Memory B cell (primary cell): Measurements from ENCODE around the gene PHKB.
"Not testable (repeated sequence)": the region's sequence is repeated elsewhere in the genome, so short reads cannot be mapped to it uniquely, and the experiment has no call there.

Experiments
- ATAC-seq: fragments of 150-1000 bp; cut with Tn5 transposase; 2 replicates; pipeline ENCODE4 v1.10.0; 2021; ENCODE audit warnings: low read depth, mild to moderate bottlenecking, moderate library complexity
- DNase-seq, 2 donors: peaks; one replicate each; pipeline ENCODE4 v3.0.0; 2022; ENCODE audit warnings: low spot score in 2 of 2
- H3K27ac Mint-ChIP-seq: one replicate; pipeline ENCODE4 v1.8.0; 2022; ENCODE audit warnings: mild to moderate bottlenecking, moderate library complexity, mixed read lengths
- H3K27me3 Mint-ChIP-seq: one replicate; pipeline ENCODE4 v1.8.0; 2022; ENCODE audit warnings: mixed read lengths
- H3K36me3 Mint-ChIP-seq: one replicate; pipeline ENCODE4 v1.8.0; 2022; ENCODE audit warnings: mild to moderate bottlenecking, mixed read lengths
- H3K4me1 Mint-ChIP-seq: one replicate; pipeline ENCODE4 v1.8.0; 2022; ENCODE audit warnings: mixed read lengths
- H3K4me3 Mint-ChIP-seq: one replicate; pipeline ENCODE4 v1.8.0; 2022; ENCODE audit warnings: mild to moderate bottlenecking, moderate library complexity, mixed read lengths
- H3K9me3 Mint-ChIP-seq: one replicate; pipeline ENCODE4 v1.8.0; 2022; ENCODE audit warnings: mixed read lengths

PHKB gene

DNA sequence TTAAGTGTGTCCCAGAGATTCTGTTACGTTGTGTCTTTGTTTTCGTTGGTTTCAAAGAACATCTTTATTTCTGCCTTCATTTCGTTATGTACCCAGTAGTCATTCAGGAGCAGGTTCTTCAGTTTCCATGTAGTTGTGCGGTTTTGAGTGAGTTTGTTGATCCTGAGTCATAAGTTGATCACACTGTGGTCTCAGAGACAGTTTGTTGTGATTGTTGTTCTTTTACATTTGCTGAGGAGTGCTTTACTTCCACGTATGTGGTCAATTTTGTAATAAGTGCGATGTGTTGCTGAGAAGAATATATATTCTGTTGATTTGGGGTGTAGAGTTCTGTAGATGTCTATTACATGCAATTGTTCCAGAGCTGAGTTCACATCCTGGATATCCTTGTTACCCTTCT lies 83.1 kb downstream of the PHKB start:
- Mint-ChIP-seq H3K36me3 (peaks cover 66% of the 10 kb centered on the region), H3K9me3 (peaks cover 20% of the 10 kb centered on the region)
- not testable (repeated sequence) for H3K27ac Mint-ChIP-seq, H3K4me1 Mint-ChIP-seq, DNase-seq, H3K4me3 Mint-ChIP-seq, H3K27me3 Mint-ChIP-seq, ATAC-seq

DNA sequence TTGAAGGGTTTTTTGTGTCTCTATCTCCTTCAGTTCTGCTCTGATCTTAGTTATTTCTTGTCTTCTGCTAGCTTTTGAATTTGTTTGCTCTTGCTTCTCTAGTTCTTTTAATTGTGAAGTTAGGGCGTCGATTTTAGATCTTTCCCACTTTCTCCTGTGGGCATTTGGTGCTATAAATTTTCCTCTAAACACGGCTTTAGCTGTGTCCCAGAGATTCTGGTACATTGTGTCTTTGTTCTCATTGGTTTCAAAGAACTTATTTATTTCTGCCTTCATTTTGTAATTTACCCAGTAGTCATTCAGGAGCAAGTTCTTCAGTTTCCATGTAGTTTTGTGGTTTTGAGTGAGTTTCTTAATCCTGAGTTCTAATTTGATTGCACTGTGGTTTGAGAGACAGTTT lies 90.1 kb downstream of the PHKB start:
- ATAC-seq, H3K4me1 Mint-ChIP-seq, H3K27me3 Mint-ChIP-seq, H3K27ac Mint-ChIP-seq, H3K4me3 Mint-ChIP-seq, DNase-seq: not testable (repeated sequence)
- Mint-ChIP-seq H3K36me3 (peaks cover 68% of the 10 kb centered on the region), H3K9me3 (peaks cover 17% of the 10 kb centered on the region)

DNA sequence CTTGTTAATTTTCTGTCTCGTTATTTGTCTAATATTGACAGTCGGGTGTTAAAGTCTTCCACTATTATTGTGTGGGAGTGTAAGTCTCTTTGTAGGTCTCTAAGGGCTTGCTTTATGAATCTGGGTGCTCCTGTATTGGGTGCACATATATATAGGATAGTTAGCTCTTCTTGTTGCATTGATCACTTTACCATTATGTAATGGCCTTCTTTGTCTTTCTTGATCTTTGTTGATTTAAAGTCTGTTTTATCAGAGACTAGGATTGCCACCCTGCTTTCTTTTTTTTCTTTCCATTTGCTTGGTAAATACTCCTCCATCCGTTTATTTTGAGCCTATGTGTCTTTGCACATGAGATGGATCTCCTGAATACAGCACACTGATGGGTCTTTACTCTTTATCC lies 90.6 kb downstream of the PHKB start:
- H3K4me1 Mint-ChIP-seq, DNase-seq, H3K4me3 Mint-ChIP-seq, ATAC-seq, H3K27me3 Mint-ChIP-seq, H3K27ac Mint-ChIP-seq: not testable (repeated sequence)
- Mint-ChIP-seq H3K9me3 (peaks cover 17% of the 10 kb centered on the region), H3K36me3 (peaks cover 66% of the 10 kb centered on the region)

DNA sequence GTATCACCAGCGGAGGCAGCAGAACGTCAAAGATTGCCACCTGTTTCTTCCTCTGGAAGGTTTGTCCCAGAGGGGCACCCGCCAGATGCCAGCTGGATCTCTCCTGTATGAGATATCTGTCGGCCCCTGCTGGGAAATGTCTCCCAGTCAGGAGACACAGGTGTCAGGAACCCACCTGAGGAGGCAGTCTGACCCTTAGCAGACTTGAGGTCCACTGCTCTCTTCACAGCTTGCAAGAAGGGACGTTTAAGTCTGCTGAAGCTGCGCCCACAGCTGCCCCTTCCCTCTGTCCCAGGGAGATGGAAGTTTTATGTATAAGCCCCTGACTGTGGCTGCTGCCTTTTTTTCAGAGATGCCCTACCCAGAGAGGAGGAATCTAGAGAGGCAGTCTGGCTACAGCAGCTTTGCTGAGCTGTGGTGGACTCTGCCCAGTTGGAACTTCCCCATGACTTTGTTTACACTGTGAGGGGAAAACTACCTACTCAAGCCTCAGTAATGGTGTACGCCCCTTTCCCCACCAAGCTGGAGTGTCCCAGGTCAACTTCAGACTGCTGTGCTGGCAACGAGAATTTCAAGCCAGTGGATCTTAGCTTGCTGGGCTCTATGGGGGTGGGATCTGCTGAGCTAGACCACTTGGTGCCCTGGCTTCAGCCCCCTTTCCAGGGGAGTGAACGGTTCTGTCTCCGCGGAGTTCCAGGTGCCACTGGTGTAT lies 92.9 kb downstream of the PHKB start:
- no peaks in the 10 kb centered on the region for H3K27me3 Mint-ChIP-seq
- no peak for DNase-seq
- H3K36me3 Mint-ChIP-seq: peaks cover 59% of the 10 kb centered on the region
- H3K4me3 Mint-ChIP-seq: no peak overlapping the region
- peaks cover 2% of the 10 kb centered on the region for H3K4me1 Mint-ChIP-seq
- no peak overlapping the region for H3K27ac Mint-ChIP-seq
- no peak for ATAC-seq
- peaks cover 17% of the 10 kb centered on the region for H3K9me3 Mint-ChIP-seq

DNA sequence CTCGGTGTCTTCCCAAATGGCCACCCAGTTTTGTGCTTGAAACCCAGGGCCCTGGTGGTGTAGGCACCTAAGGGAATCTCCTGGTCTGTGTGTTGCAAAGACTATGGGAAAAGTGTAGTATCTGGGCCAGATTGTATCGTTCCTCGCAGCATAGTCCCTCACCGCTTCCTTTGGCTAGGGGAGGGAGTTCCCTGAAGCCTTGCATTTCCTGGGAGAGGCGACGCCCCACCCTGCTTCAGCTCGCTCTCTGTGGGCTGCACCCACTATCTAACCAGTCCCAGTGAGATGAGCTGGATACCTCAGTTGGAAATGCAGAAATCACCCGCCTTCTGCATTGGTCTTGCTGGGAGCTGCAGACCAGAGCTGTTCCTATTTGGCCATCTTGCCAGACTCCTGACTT lies 93.5 kb downstream of the PHKB start:
- not testable (repeated sequence) for H3K4me3 Mint-ChIP-seq
- H3K36me3 Mint-ChIP-seq: peaks cover 55% of the 10 kb centered on the region

DNA sequence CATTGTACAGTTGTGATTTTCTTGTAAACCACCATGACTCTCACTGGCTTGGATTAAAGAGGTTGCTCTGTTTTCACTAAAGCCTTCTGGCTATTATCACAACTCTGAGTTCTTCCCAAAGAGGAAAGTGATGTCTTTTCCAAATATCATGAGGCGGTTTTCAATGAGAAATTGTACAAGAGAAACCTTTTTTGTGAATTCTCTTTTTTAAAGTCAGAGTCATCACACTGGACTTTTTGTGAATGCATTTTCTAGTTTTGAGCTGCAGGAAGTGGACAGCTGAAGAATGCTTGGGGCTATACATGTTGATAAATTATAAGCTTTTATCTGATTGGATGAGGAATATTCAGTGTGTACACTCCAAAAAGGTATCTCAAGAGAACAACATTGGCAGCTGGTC lies 100.2 kb downstream of the PHKB start:
- ATAC-seq: no peak
- no peak overlapping the region for H3K27ac Mint-ChIP-seq
- H3K4me1 Mint-ChIP-seq: peaks cover 21% of the 10 kb centered on the region
- DNase-seq: no peak
- H3K36me3 Mint-ChIP-seq: peaks cover 35% of the 10 kb centered on the region
- no peaks in the 10 kb centered on the region for H3K27me3 Mint-ChIP-seq
- no peak overlapping the region for H3K4me3 Mint-ChIP-seq
- no peaks in the 10 kb centered on the region for H3K9me3 Mint-ChIP-seq

More for the DNA sequence above, 93.5 kb downstream of the PHKB start:
- H3K27me3 Mint-ChIP-seq, H3K27ac Mint-ChIP-seq, DNase-seq, H3K4me1 Mint-ChIP-seq, ATAC-seq: not testable (repeated sequence)
- H3K9me3 Mint-ChIP-seq: peaks cover 17% of the 10 kb centered on the region

DNA sequence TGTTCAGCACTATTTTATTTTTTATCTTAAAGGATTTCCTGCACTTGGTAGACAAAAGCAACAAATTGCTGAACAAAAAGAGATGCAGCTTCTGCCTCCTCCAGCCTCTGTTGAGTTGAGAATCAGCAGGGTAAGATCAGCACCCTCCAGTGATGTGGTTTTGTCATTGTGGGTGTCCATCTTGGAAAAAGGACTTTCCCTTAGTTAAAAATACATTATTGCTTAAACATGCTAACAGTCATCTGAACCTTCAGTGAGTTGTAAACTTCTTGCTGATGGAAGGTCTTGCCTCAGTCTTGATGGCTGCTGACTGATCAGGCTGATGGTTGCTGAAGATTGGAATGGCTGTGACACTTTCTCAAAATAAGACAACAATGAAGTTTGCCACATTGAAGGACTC lies 101.2 kb downstream of the PHKB start:
- Mint-ChIP-seq H3K9me3 (no peaks in the 10 kb centered on the region), H3K27ac (no peak overlapping the region), H3K27me3 (no peaks in the 10 kb centered on the region), H3K4me1 (peaks cover 30% of the 10 kb centered on the region), H3K4me3 (no peak overlapping the region), H3K36me3 (peaks cover 35% of the 10 kb centered on the region)
- DNase-seq (no peak), ATAC-seq (no peak)

DNA sequence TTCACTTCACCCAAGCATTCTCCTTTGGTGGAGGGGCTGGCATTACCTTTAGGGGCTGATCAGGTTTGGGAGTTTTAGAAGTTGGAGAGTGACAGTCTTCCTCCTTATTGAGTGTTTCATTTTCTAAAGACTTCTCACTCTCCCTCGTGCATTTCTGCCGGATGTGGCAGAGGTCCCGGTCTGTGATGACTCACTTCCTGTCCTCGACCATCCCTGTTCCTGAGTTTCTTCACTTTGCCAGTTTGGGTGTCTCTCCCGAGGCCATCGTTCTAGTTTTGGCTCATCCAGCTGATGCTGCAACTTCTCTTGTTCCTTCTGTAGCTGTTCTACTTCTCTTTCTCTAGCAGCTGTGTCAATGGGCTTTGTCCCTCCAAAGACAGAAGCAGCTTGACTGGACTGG lies 104.3 kb downstream of the PHKB start:
- H3K36me3 Mint-ChIP-seq: peaks cover 41% of the 10 kb centered on the region

DNA sequence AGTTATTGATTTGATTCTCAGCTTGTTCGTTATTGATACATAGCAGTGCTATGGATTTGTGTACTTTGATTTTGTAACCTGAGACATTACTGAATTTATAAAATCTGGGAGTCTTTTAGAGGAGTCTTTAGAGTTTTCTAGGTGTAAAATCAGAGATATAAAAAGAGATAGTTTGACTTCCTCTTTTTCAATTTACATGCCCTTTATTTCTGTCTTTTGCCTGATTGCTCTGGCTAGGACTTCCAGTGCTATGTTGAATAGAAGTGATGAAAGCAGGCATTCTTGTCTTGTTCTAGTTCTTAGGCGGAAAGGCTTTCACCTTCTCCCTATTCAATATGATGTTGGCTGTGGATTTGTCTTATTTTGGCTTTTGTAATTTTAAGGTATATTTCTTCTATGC lies 106.2 kb downstream of the PHKB start:
- Mint-ChIP-seq H3K4me3 (no peak overlapping the region), H3K27me3 (no peaks in the 10 kb centered on the region), H3K4me1 (peaks cover 44% of the 10 kb centered on the region), H3K36me3 (peaks cover 41% of the 10 kb centered on the region), H3K9me3 (no peaks in the 10 kb centered on the region), H3K27ac (no peak overlapping the region)
- no peak for DNase-seq
- ATAC-seq: no peak

More for the DNA sequence above, 104.3 kb downstream of the PHKB start:
- ATAC-seq: no peak
- DNase-seq: no peak
- Mint-ChIP-seq H3K27ac (peak overlapping the region; percentile 45), H3K4me1 (peaks cover 42% of the 10 kb centered on the region), H3K27me3 (no peaks in the 10 kb centered on the region), H3K4me3 (no peak overlapping the region), H3K9me3 (no peaks in the 10 kb centered on the region)

DNA sequence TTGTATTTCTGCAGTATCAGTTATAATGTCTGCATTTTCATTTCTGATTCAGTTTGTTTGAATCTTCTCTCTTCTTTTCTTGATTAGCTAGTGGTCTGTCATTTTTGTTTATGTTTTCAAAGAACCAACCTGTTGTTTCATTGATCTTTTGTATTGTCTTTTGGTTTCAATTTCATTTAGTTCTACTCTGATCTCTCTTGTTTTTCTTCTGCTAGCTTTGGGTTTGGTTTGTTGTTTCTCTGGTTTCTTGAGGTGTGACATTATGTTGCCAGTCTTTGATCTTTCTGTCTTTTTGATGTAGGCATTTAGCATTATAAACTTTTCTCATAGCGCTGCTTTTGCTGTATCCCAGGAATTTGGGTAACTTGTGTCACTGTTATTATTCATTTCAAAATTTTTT lies 107.2 kb downstream of the PHKB start:
- no peak for ATAC-seq
- H3K4me1 Mint-ChIP-seq: peaks cover 45% of the 10 kb centered on the region

DNA sequence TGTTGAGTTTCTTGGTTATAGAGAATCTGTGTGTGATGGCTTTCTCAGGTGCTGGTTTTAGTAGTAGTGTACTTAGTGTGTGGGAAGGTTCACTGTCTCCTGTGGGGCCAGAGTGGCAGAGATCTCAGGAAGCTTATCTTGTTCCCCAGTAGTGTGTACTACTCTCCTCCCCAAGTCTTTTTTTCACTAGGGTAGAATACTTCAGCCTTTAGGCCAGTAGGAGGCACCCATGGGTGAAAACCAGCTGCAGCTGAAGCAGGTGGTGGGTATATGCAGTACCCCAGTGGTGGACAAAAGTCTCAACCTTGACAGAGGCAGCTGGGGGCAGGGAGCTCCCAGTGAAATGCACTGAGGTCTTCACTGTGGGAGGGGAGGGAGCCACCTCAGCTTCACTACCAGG lies 109.9 kb downstream of the PHKB start:
- no peak overlapping the region for H3K4me3 Mint-ChIP-seq

More for the DNA sequence above, 107.2 kb downstream of the PHKB start:
- H3K27me3 Mint-ChIP-seq: no peaks in the 10 kb centered on the region
- H3K4me3 Mint-ChIP-seq: no peak overlapping the region
- DNase-seq: no peak
- H3K9me3 Mint-ChIP-seq: no peaks in the 10 kb centered on the region
- H3K36me3 Mint-ChIP-seq: peaks cover 37% of the 10 kb centered on the region
- H3K27ac Mint-ChIP-seq: peak overlapping the region; percentile 5

DNA sequence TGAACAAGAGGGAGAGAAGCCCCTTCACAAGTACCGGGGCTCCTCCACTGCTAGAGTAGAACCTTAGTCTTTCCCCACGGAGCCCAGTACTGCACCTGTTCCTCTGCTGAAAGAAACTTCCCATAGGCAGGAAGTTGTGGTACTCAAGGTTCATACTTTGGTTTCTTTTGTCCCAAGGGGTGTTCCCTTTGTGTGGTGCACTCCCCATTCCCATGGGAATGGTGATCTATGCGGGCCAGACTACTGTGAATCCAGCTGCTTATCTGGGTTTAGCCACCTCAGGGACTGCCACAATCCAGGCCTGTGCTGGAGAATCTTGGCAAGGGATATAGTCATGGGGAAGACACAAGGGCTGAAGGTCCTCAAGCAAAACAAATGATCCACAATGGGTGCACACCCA lies 110.6 kb downstream of the PHKB start:
- no peaks in the 10 kb centered on the region for H3K9me3 Mint-ChIP-seq
- no peak overlapping the region for H3K4me3 Mint-ChIP-seq
- H3K36me3 Mint-ChIP-seq: peaks cover 26% of the 10 kb centered on the region
- H3K4me1 Mint-ChIP-seq: peaks cover 33% of the 10 kb centered on the region
- no peaks in the 10 kb centered on the region for H3K27me3 Mint-ChIP-seq
- ATAC-seq (no peak), DNase-seq (no peak)
- H3K27ac Mint-ChIP-seq: no peak overlapping the region

More for the DNA sequence above, 109.9 kb downstream of the PHKB start:
- H3K27ac Mint-ChIP-seq: no peak overlapping the region
- no peaks in the 10 kb centered on the region for H3K9me3 Mint-ChIP-seq
- no peak for ATAC-seq
- peaks cover 40% of the 10 kb centered on the region for H3K4me1 Mint-ChIP-seq
- DNase-seq: no peak
- H3K36me3 Mint-ChIP-seq: peaks cover 29% of the 10 kb centered on the region
- no peaks in the 10 kb centered on the region for H3K27me3 Mint-ChIP-seq

DNA sequence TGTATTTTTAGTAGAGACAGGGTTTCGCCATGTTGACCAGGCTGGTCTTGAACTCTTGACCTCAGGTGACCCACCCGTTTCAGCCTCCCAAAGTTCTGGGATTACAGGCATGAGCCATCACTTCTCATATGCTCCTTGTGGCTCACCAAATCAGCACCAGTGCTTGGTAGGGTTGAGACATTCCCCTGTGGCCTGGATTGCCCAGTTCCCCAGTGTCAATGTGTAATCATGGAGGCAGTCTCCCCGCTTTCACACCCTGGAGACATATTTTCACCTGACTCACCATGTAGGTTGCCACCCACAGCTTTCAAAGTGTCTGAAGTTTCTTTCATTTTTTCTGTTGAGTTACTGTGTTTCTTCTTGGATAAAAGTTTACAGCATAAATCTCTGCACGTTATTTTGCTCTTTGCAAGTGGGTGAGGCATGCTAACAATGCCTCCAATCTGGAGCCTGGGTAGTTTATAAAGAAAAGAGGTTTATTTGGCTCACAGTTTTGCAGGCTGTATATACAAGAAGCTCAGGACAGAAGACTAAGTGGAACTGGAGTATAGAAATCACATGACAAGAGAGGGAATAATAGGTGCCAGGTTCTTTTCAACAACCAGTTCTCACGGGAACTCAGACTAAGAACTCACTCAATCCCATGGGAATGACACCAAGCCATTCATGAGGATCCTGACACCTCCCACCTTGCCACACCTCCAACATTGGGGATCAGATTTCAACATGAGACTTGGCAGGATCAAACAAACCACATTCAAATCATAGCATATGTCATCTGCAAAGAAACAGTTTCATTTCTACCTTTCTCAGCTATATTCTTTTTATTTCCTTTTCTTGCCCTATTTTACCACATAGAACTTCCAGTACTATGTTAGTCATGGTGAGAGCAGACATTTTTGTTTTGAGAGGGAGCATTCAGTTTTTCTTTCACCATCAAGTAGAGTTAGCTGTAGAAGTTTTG lies 113.2 kb downstream of the PHKB start:
- DNase-seq: no peak
- Mint-ChIP-seq H3K9me3 (no peaks in the 10 kb centered on the region), H3K4me3 (no peak overlapping the region), H3K4me1 (peaks cover 26% of the 10 kb centered on the region), H3K27ac (peak overlapping the region; percentile 45), H3K27me3 (no peaks in the 10 kb centered on the region), H3K36me3 (peaks cover 30% of the 10 kb centered on the region)
- peak; percentile 31 for ATAC-seq

DNA sequence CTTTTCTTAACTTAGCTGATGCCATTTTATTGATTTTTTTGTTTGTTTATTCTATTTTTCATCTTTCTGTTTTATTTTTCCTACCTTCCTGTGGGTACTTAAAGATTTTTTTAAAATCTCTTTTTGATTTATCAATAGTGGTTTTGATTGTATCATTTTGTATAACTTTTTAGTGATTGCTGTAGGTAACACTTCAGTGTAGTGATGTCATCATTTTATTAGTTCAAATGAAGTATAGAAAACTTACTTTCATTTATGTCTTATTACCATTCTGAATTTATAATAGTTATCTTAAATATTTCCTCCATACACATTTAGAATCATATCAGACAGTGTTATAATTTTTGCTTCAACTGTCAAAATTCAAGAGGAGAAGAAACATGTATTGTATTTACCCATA lies 115.9 kb downstream of the PHKB start:
- H3K9me3 Mint-ChIP-seq: no peaks in the 10 kb centered on the region
- H3K27ac Mint-ChIP-seq: no peak overlapping the region
- DNase-seq (no peak), ATAC-seq (no peak)
- H3K4me3 Mint-ChIP-seq: no peak overlapping the region
- no peaks in the 10 kb centered on the region for H3K27me3 Mint-ChIP-seq
- H3K4me1 Mint-ChIP-seq: peaks cover 26% of the 10 kb centered on the region
- H3K36me3 Mint-ChIP-seq: peaks cover 32% of the 10 kb centered on the region
